Activated T-cell treated with anti-CD3 and anti-CD28 coated beads, Interleukin-2, amount 50 U/mL, for 24 hours (primary cell): ENCODE measurements around the gene CACNA1I.
A peak's percentile ranks its signal among the peaks of the same experiment; 100 is the strongest.
"Not testable (repeated sequence)": the region's sequence is repeated elsewhere in the genome, so short reads cannot be mapped to it uniquely, and the experiment has no call there.

Source experiments
- DNase-seq: peaks from one replicate; pipeline ENCODE4 v3.0.0-alpha.2; 2020
- H3K27ac Mint-ChIP-seq: 2 replicates; pipeline ENCODE4 v1.8.0; 2020; ENCODE audit warnings: mild to moderate bottlenecking, mixed read lengths
- H3K27me3 Mint-ChIP-seq: 2 replicates; pipeline ENCODE4 v1.8.0; 2020; ENCODE audit warnings: mixed read lengths
- H3K36me3 Mint-ChIP-seq: 2 replicates; pipeline ENCODE4 v1.8.0; 2020; ENCODE audit warnings: low read depth, mixed read lengths
- H3K4me1 Mint-ChIP-seq: 2 replicates; pipeline ENCODE4 v1.8.0; 2020; ENCODE audit warnings: low read depth, mixed read lengths
- H3K4me3 Mint-ChIP-seq: 2 replicates; pipeline ENCODE4 v1.8.0; 2020; ENCODE audit warnings: mild to moderate bottlenecking, moderate library complexity, mixed read lengths
- H3K9me3 Mint-ChIP-seq: 2 replicates; pipeline ENCODE4 v1.8.0; 2020; ENCODE audit warnings: mixed read lengths

Gene CACNA1I

GRCh38 chr22:39727541-39727940 lies 157.0 kb downstream of the CACNA1I start:
- no peaks in the 10 kb centered on the region for H3K27me3 Mint-ChIP-seq
- no peak overlapping the region for H3K4me3 Mint-ChIP-seq
- DNase-seq: peak; percentile 9
- no peak overlapping the region for H3K27ac Mint-ChIP-seq
- H3K9me3 Mint-ChIP-seq: no peaks in the 10 kb centered on the region
- peaks cover 1% of the 10 kb centered on the region for H3K4me1 Mint-ChIP-seq
- no peaks in the 10 kb centered on the region for H3K36me3 Mint-ChIP-seq

DNA sequence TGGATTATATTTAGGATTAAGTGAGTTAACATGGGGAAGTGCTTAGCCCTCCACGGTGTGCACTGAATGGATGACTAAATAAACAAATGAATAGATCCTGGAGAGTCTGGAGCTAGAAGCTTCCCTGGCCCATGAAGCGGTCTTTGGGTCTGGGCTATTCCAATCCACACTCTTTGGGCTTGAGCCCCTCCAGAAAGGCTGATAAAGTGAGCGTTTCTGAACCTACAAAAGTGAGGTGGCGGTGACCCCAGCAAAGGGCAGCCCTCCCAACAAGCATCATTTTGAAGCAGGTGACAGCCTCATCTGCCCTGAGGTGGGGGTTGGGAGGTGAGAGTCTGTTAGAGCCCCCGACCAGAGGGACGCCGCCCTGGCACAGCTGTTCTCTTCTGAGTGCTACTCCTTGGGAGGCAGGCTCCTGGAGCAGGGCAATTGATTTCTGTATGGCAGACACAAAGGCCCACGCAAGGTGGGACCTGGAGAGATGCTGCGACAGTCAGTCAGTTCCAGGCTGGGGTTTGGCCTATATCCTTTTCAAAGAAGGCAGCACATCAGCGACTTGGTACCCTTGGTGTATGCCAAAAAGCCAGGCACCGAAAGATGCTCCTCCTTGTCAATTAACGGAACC lies 157.8 kb downstream of the CACNA1I start:
- H3K4me3 Mint-ChIP-seq: no peak overlapping the region
- peak; percentile 21 for DNase-seq
- no peaks in the 10 kb centered on the region for H3K9me3 Mint-ChIP-seq
- H3K27ac Mint-ChIP-seq: no peak overlapping the region
- no peaks in the 10 kb centered on the region for H3K4me1 Mint-ChIP-seq
- H3K36me3 Mint-ChIP-seq: no peaks in the 10 kb centered on the region
- H3K27me3 Mint-ChIP-seq: no peaks in the 10 kb centered on the region

- H3K27ac Mint-ChIP-seq: no peak overlapping the region
- H3K27me3 Mint-ChIP-seq: no peaks in the 10 kb centered on the region
- no peak overlapping the region for H3K4me3 Mint-ChIP-seq
- H3K36me3 Mint-ChIP-seq: no peaks in the 10 kb centered on the region
- no peaks in the 10 kb centered on the region for H3K4me1 Mint-ChIP-seq
- DNase-seq: peak; percentile 25
- no peaks in the 10 kb centered on the region for H3K9me3 Mint-ChIP-seq
These were observed 158.8 kb downstream of the CACNA1I start for GRCh38 chr22:39729141-39729934.

GRCh38 chr22:39731481-39731880 lies 160.9 kb downstream of the CACNA1I start:
- Mint-ChIP-seq H3K9me3 (no peaks in the 10 kb centered on the region), H3K27ac (no peak overlapping the region), H3K4me3 (no peak overlapping the region), H3K4me1 (no peaks in the 10 kb centered on the region), H3K36me3 (no peaks in the 10 kb centered on the region), H3K27me3 (no peaks in the 10 kb centered on the region)
- no peak for DNase-seq

GRCh38 chr22:39731881-39732555 lies 161.5 kb downstream of the CACNA1I start:
- Mint-ChIP-seq H3K27ac (no peak overlapping the region), H3K36me3 (no peaks in the 10 kb centered on the region), H3K9me3 (no peaks in the 10 kb centered on the region), H3K4me3 (no peak overlapping the region), H3K4me1 (no peaks in the 10 kb centered on the region), H3K27me3 (no peaks in the 10 kb centered on the region)
- DNase-seq: no peak

DNA sequence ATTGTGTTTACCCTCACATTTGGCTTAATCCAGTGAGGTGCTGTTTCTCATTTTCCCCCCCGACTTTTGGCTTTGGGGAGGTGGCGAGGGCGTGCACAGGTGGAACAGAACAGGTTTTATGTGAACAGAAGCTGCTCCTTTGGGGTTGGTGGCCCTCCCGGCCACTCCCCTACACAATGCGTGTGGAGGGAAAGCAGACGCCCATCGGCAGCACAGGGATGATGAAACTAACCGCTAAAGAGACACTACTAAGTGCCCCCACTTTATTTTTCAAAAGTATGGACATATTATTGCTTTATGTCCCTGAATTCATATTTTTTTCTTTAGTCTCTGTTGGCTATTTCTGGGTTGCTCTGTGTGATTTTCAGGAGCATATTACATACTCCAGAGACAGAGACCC lies 162.1 kb downstream of the CACNA1I start:
- Mint-ChIP-seq H3K27me3 (no peaks in the 10 kb centered on the region), H3K27ac (no peak overlapping the region), H3K4me1 (no peaks in the 10 kb centered on the region), H3K36me3 (no peaks in the 10 kb centered on the region), H3K4me3 (no peak overlapping the region), H3K9me3 (no peaks in the 10 kb centered on the region)
- no peak for DNase-seq

- H3K4me1 Mint-ChIP-seq: no peaks in the 10 kb centered on the region
- no peak overlapping the region for H3K4me3 Mint-ChIP-seq
- H3K27me3 Mint-ChIP-seq: no peaks in the 10 kb centered on the region
- H3K36me3 Mint-ChIP-seq: no peaks in the 10 kb centered on the region
- no peak overlapping the region for H3K27ac Mint-ChIP-seq
- no peaks in the 10 kb centered on the region for H3K9me3 Mint-ChIP-seq
- no peak for DNase-seq
These were observed 162.6 kb downstream of the CACNA1I start for GRCh38 chr22:39733191-39733590.

GRCh38 chr22:39734046-39734445 lies 163.5 kb downstream of the CACNA1I start:
- H3K27me3 Mint-ChIP-seq, H3K4me1 Mint-ChIP-seq, DNase-seq, H3K9me3 Mint-ChIP-seq, H3K4me3 Mint-ChIP-seq, H3K36me3 Mint-ChIP-seq, H3K27ac Mint-ChIP-seq: not testable (repeated sequence)

GRCh38 chr22:39734866-39735265 lies 164.3 kb downstream of the CACNA1I start:
- no peaks in the 10 kb centered on the region for H3K4me1 Mint-ChIP-seq
- DNase-seq: no peak
- no peaks in the 10 kb centered on the region for H3K27me3 Mint-ChIP-seq
- no peaks in the 10 kb centered on the region for H3K9me3 Mint-ChIP-seq
- no peak overlapping the region for H3K27ac Mint-ChIP-seq
- H3K4me3 Mint-ChIP-seq: no peak overlapping the region
- no peaks in the 10 kb centered on the region for H3K36me3 Mint-ChIP-seq

DNA sequence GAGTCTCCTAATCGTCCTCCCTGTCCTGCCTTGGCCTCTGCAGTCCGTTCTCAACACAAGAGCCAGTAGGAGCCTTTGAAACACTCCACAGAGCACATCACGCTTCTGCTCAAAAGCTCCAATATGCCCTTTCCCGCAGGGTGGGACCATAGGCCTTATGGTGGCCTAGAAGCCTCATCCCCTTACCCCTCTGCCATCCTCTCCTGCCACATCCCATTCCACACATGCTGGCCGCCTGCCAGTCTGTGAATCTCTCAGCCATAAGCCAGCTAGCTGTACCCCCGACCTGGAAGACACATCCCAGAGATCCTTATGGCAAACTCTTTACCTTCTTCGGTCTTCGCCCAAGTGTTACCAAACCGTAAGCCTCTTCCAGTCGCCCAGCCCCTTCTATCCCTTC lies 165.2 kb downstream of the CACNA1I start:
- Mint-ChIP-seq H3K4me3 (no peak overlapping the region), H3K27ac (no peak overlapping the region), H3K4me1 (no peaks in the 10 kb centered on the region), H3K36me3 (no peaks in the 10 kb centered on the region), H3K27me3 (no peaks in the 10 kb centered on the region), H3K9me3 (no peaks in the 10 kb centered on the region)
- no peak for DNase-seq

DNA sequence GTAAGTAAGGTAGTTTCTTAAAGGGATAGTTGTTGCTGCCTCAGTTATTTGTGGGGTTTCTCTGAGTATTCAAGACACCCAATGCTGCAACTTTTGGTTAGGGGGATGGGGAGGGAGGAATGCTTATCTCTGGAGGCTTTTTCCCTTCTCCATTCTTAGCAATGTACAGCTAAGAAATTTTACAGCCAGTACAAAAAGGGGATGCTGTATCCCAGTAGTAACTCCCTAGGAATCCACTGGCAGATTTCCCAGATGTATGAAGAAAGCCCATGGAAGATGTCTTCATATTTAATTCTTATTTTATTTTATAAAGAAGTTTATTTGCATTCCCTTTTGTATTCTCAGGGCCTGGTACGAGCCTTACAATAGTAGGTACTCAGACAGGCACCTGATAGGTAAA lies 168.2 kb downstream of the CACNA1I start:
- Mint-ChIP-seq H3K36me3 (no peaks in the 10 kb centered on the region), H3K4me3 (no peak overlapping the region), H3K27me3 (no peaks in the 10 kb centered on the region), H3K4me1 (no peaks in the 10 kb centered on the region), H3K27ac (no peak overlapping the region), H3K9me3 (no peaks in the 10 kb centered on the region)
- DNase-seq: no peak
